OCI-LY1 (cell line): ENCODE results near the gene PCED1B.

Experiments
- CTCF ChIP-seq: fragments of 200-600 bp; sonication (generic), shearing (Covaris generic); IDR thresholded peaks from 2 replicates; pipeline ENCODE4 v1.5.1; 2017; ENCODE audit warnings: mild to moderate bottlenecking, antibody characterized with exemption, low read length, moderate library complexity, mixed read lengths
- EZH2 ChIP-seq: fragments of 200-600 bp; sonication (generic), shearing (Covaris generic); IDR thresholded peaks from 2 replicates; pipeline ENCODE4 v1.8.0; 2017; ENCODE audit warnings: borderline replicate concordance, mixed run types, mild to moderate bottlenecking, antibody characterized with exemption, low read length, moderate library complexity, mixed read lengths

- TF ChIP-seq CTCF (no peak), EZH2 (no peak)
These were observed 62.0 kb downstream of the PCED1B start for GRCh38 chr12:47141459-47141858.
